NB4 (cell line): ENCODE results near the gene DOCK3.
"Not testable (repeated sequence)": the region's sequence is repeated elsewhere in the genome, so short reads cannot be mapped to it uniquely, and the experiment has no call there.

Source experiments
- DNase-seq: peaks from one replicate; pipeline ENCODE4 v3.0.0; 2010; ENCODE audit warnings: low read depth
- H3K4me3 ChIP-seq: one replicate; pipeline ENCODE4 v1.5.1; 2011; ENCODE audit warnings: mild to moderate bottlenecking, low read depth, low read length, moderate library complexity
- CTCF ChIP-seq: IDR thresholded peaks from one replicate; pipeline ENCODE4 v1.5.1; 2012; ENCODE audit warnings: low read depth, low read length
- MAX ChIP-seq: IDR thresholded peaks from 2 replicates; pipeline ENCODE4 v1.6.1; 2011; ENCODE audit warnings: low read depth, low read length
- MYC ChIP-seq: IDR thresholded peaks from 2 replicates; pipeline ENCODE4 v1.6.1; 2011; ENCODE audit warnings: low read depth, low read length
- POLR2A ChIP-seq: IDR thresholded peaks from 2 replicates; pipeline ENCODE4 v1.6.1; 2011; ENCODE audit warnings: mild to moderate bottlenecking; ENCODE audit not compliant: insufficient read length; ENCODE audit errors: extremely low read depth

The DOCK3 gene

GRCh38 chr3:50923955-50924354 is 249.2 kb downstream of the DOCK3 start:
- no peak for TF ChIP-seq CTCF
- TF ChIP-seq MYC = no peak
- no peak for TF ChIP-seq POLR2A
- TF ChIP-seq MAX = no peak
- H3K4me3 ChIP-seq = no peak overlapping the region
- DNase-seq = no peak

- H3K4me3 ChIP-seq = no peak overlapping the region
- TF ChIP-seq MYC = no peak
- DNase-seq = no peak
These were observed 249.9 kb downstream of the DOCK3 start for GRCh38 chr3:50924638-50925037.

- no peak overlapping the region for H3K4me3 ChIP-seq
- TF ChIP-seq CTCF = no peak
- TF ChIP-seq POLR2A = no peak
- TF ChIP-seq MYC = no peak
- TF ChIP-seq MAX = no peak
- no peak for DNase-seq
These were observed 252.1 kb downstream of the DOCK3 start for GRCh38 chr3:50926868-50927267.

GRCh38 chr3:50930371-50931208 is 255.9 kb downstream of the DOCK3 start:
- no peak overlapping the region for H3K4me3 ChIP-seq
- TF ChIP-seq MAX (no peak), CTCF (no peak), POLR2A (no peak), MYC (no peak)
- no peak for DNase-seq

- not testable (repeated sequence) for DNase-seq, H3K4me3 ChIP-seq
These were observed 258.2 kb downstream of the DOCK3 start for GRCh38 chr3:50932918-50933317.

GRCh38 chr3:50936389-50936788 is 261.7 kb downstream of the DOCK3 start:
- no peak overlapping the region for H3K4me3 ChIP-seq
- TF ChIP-seq CTCF (no peak), MYC (no peak), POLR2A (no peak), MAX (no peak)
- no peak for DNase-seq

GRCh38 chr3:50947419-50947818 is 272.7 kb downstream of the DOCK3 start:
- H3K4me3 ChIP-seq = no peak overlapping the region
- DNase-seq = no peak
- no peak for TF ChIP-seq CTCF
- TF ChIP-seq MYC = no peak
- no peak for TF ChIP-seq POLR2A
- no peak for TF ChIP-seq MAX
